NCI-H2081 (cell line): ENCODE measurements around the gene UBASH3B.

Experiments used
- DNase-seq, 2 experiments: peaks; one replicate each; lab custom pipeline; 2025; lab: John Stamatoyannopoulos, UW

The UBASH3B gene

GRCh38 chr11:122754553-122755322, 99.2 kb downstream of the UBASH3B start:
- DNase-seq: no peak

GRCh38 chr11:122755409-122755808, 99.9 kb downstream of the UBASH3B start:
- DNase-seq: no peak

- DNase-seq: no peak
These were observed 100.4 kb downstream of the UBASH3B start for GRCh38 chr11:122755941-122756340.

- DNase-seq: no peak
These were observed 100.9 kb downstream of the UBASH3B start for GRCh38 chr11:122756417-122756816.

GRCh38 chr11:122757201-122757600, 101.7 kb downstream of the UBASH3B start:
- no peak for DNase-seq

- peak in 1 of 2 experiments; percentile 43 for DNase-seq
These were observed 102.8 kb downstream of the UBASH3B start for GRCh38 chr11:122758339-122758738.

- peak; percentile 14 to 66 for DNase-seq
These were observed 103.5 kb downstream of the UBASH3B start for GRCh38 chr11:122758974-122759373.

GRCh38 chr11:122763108-122763507, 107.6 kb downstream of the UBASH3B start:
- peak in 1 of 2 experiments; percentile 20 for DNase-seq

- no peak for DNase-seq
These were observed 109.0 kb downstream of the UBASH3B start for GRCh38 chr11:122764371-122765090.

- no peak for DNase-seq
These were observed 110.1 kb downstream of the UBASH3B start for GRCh38 chr11:122765487-122766131.

- DNase-seq: no peak
These were observed 113.7 kb downstream of the UBASH3B start for GRCh38 chr11:122769126-122769780.

- DNase-seq: no peak
These were observed 117.4 kb downstream of the UBASH3B start for GRCh38 chr11:122772945-122773344.

- no peak for DNase-seq
These were observed 118.3 kb downstream of the UBASH3B start for GRCh38 chr11:122773781-122774266.

- no peak for DNase-seq
These were observed 120.3 kb downstream of the UBASH3B start for GRCh38 chr11:122775675-122776271.

- no peak for DNase-seq
These were observed 121.0 kb downstream of the UBASH3B start for GRCh38 chr11:122776546-122776945.

- DNase-seq: no peak
These were observed 121.8 kb downstream of the UBASH3B start for GRCh38 chr11:122777343-122777742.

- no peak for DNase-seq
These were observed 122.6 kb downstream of the UBASH3B start for GRCh38 chr11:122778148-122778547.

GRCh38 chr11:122779047-122779629, 123.6 kb downstream of the UBASH3B start:
- no peak for DNase-seq

GRCh38 chr11:122780296-122780949, 124.9 kb downstream of the UBASH3B start:
- no peak for DNase-seq

GRCh38 chr11:122781378-122782195, 126.1 kb downstream of the UBASH3B start:
- DNase-seq: peak; percentile 81 to 85
